GM12875 (cell line): Measurements from ENCODE around the gene SERPINI1.

Source experiments
- H3K4me3 ChIP-seq: one replicate; pipeline ENCODE4 v1.5.1; 2011; ENCODE audit warnings: low read depth, low read length, control low read depth
- CTCF ChIP-seq: IDR thresholded peaks from 2 replicates; pipeline ENCODE4 v1.5.1; 2011; ENCODE audit warnings: low read depth, mild to moderate bottlenecking, control low read depth, inconsistent platforms, low read length, moderate library complexity, borderline replicate concordance; ENCODE audit not compliant: insufficient read depth

SERPINI1 gene

DNA sequence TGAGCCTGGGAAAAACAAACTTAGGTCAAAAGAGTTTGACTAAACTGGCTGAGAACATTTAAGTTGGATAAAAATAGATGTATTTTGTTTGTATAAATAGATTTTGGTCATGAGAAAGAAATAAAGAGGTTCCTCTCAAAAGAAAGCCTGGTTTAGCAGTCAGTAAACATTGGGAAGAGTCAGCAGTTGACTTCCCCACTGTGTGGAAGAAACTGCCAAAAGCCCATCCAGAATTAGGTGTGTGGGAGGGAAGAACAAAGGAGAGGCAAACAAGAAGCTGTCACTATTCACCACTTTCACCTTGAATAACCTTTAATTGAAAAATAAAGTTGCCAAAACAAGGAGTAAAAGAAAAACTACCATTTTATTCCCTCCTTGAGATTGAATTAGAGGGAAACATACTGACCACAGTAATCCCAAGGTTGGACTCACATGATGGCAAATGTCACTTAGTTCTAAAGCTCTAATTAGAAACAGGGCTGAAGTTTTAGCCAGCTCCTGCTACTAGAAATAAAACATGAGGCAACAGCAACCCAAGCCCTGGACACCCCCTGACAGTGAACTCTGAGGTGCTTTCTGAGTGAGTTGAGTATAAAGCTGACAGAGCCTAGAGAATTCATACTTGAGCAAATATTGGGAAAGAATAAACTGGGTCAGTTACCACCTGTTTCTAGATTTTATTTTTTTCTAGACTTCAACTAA lies 139.3 kb downstream of the SERPINI1 start:
- no peak for TF ChIP-seq CTCF
- no peak overlapping the region for H3K4me3 ChIP-seq
